T1000 (cell line): ENCODE results near the gene ARHGAP11A.

Experiments
- DNase-seq: peaks from one replicate; lab custom pipeline; 2025; ENCODE audit warnings: mixed read lengths; lab: John Stamatoyannopoulos, UW

The ARHGAP11A gene

DNA sequence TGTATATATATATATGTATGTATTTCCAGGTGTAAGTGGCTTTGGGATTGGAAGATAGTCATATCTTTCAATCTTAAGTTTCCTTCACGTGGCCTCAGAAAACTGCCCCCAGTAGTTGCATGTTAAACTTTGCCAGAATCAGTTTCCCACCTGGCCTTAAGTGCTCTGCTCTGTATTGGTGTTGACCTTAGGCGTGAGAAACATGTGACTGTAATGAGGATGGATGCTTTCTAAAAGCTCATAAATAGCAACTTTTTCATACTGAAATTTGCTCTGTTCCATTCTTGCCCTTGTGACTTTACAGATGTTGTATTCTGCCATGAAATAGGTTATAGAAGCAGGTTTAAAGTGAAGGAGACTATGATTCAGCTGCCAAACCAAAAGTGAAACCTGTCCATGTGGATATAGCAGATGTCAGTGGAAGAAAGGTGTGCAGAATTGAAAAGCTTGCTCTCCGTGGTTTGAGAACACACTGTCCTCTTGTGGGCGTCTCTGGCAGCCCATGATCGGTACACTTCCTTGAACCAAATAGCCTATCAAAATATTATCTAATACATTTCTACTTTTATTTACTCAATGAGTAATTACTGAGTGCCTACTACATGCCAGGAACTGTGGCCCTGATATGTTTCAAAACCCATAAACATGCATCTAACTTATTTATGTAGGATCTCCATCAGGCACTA is 42.0 kb downstream of the ARHGAP11A start:
- DNase-seq = no peak

DNA sequence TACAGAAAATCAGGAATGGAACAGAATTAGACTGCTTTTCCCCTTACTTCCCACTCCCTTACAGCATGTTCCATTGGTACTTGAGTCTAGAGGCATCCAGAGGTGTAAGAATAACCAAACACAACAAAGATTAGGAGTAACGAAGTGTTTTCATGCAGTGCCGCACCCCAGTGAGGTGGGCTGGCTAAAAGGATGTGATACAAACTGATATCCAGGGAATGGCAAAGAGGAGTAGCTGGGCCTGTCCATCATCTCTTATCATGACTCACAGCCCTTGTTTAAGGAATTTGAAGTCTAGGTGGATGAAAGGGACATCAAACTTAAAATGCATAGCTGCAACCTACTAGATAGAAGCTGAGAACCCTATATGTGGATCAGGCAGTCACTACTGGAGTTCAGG is 42.6 kb downstream of the ARHGAP11A start:
- no peak for DNase-seq

DNA sequence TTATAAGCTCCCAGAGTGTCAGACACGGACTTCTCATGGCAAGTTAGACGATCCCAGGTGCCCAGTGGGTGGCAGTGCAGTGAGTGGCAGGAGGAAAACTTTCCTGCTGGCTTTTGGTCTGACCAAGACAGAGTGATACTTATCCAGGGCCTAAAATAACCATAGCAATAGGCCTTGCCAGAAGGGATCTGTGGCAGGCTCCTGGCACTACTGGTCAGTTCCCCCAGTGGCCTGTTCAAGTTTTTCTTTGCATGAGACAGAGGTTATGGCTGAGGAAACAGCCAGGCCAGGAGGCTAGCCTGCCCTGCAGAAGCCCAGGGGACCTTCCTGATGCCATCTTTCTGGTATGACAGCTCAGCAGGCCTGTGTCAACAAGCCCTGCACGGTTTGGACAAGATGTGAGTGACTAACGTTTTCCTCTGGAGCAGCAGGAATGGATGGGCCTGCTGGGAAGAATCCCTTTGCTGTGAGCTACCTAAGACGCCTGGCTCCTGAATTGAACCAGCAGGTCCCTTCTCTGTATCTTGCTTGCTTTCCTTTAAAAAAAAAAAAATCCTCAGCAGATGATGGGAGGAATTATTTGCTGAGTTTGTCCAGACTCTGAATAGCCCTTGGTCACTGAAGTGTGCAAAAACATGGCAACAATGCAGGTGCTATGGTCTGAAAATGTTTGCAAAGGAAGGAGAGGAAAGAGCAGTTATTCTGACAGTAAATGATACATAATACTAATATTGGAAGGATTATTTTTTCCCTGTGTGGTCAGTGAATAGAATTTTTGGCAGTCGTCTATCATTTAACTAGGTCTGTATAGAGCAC is 44.2 kb downstream of the ARHGAP11A start:
- peak; percentile 54 for DNase-seq

DNA sequence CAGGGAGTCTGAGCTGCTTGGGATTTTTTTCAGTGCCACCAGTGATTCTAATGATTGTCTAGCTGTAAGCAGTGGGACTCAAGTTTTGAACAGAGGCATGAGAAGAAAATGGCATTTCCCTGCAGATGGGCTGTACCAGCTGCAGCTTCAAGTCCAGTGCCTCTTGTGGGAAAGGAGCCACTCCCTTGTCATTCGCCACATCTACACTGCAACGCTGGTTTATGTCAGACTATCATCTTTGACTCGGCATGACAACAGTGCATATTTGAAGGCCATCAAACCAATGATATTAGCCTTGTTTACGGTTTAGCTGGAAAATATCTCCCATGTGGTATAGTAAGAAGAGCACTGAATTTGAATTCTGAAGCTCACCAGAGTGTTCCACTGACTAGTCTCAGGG is 48.4 kb downstream of the ARHGAP11A start:
- DNase-seq = no peak

DNA sequence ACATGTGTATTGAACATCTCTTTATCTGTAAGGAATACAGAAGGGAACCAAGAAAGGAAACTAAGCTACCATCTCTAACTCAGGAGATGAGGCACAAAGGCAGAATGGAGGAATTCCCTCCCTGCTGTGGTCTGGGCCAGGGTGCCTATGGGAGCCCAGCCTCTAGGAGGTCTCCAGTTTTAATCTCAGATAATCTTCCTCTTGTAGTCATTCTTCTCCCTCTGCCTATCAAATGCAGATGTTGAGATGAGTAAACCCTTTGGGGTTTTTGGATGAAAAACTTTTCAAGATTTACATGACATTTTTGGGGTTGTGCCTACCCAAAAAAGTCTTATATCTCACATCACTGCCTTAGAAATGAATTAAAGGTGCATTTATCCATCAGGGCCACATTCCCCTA is 49.5 kb downstream of the ARHGAP11A start:
- no peak for DNase-seq

DNA sequence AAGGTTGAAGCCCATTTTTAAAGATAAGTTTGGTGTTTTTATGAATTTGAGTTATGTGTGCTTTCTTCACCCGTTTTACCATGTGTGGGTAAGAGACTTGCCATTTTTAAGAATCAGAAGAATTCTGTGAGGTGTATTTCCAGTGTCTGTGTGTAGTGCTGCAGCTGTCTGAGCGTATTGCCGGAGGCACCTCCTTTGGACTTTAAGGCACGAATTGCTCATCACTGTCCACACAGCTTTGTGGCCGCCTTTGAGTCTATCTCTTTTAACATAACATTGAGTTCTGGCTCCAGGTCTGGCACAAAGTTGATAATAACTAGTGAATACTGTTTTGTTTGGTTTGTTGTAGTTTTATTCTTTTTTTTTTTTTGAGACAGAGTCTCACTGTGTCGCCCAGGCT is 52.0 kb downstream of the ARHGAP11A start:
- DNase-seq = no peak

DNA sequence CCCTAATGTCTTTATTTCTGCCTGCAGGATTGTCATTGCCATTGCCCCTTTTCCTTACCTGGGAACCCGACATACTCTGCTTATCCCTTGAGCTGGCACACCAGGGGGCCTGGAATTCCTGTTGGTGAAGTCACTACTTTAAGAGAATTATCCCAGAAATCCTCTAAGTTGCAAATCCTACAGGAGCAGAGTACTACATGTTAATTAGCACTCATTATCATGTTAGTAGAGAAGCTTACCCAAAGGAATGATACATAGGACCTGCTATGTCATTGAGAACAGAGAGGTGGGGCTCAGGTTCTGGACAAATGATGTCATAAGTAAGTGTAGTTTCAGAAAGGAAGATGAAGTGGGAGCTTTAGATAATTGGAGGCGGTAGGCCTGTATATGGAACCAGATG is 53.6 kb downstream of the ARHGAP11A start:
- DNase-seq = no peak

DNA sequence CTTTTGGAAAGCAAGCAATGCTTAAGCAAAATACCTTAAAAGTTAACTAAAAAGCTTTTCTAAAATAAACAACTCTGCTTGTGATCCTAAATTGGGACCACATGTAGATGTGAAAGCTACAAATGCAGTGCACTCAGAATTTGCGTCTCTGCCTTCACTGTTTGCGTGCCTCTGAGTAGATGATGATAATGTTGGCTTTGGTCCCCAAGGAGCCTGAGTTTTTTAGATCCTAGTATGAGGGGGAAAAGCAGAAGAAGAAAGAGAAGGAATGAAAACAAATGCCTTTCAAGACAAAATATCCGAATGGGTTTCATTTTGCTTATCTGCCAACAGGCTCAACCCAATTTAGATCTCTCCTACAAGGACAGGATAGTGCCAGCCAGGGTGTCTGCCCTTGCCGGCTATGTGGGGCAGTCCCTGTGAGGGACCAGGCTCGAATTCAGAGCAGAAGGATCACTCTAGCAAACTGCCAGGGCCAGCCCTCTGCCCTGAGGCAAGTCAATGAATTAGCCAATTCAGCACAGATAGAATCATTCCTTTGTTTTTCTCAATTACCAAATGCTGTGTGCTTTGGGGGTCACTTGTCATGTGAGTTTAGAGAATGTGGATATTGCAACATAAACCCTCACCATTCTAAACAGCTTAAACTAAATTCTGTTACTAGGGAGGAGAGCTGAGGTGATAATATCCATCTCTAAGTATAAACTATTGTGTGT is 54.8 kb downstream of the ARHGAP11A start:
- peak; percentile 21 for DNase-seq

DNA sequence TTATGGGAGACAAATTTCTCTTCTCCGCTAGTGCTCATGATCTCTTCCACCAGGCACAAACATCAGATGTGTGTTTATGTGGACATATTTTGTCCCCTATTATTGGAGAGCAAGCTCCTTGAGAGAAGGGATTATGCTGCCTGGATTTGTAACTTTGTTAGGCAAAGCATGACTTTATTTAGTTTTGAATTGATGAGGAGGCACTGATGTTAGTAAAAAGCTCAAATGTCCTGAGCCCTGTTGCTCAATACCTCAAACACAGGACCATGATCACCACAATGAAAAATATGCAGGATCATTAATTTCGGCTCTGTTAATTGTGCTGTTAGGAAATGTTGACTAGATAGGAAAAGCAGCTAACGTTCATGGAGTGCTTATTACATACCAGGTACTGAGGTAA is 55.3 kb downstream of the ARHGAP11A start:
- no peak for DNase-seq

DNA sequence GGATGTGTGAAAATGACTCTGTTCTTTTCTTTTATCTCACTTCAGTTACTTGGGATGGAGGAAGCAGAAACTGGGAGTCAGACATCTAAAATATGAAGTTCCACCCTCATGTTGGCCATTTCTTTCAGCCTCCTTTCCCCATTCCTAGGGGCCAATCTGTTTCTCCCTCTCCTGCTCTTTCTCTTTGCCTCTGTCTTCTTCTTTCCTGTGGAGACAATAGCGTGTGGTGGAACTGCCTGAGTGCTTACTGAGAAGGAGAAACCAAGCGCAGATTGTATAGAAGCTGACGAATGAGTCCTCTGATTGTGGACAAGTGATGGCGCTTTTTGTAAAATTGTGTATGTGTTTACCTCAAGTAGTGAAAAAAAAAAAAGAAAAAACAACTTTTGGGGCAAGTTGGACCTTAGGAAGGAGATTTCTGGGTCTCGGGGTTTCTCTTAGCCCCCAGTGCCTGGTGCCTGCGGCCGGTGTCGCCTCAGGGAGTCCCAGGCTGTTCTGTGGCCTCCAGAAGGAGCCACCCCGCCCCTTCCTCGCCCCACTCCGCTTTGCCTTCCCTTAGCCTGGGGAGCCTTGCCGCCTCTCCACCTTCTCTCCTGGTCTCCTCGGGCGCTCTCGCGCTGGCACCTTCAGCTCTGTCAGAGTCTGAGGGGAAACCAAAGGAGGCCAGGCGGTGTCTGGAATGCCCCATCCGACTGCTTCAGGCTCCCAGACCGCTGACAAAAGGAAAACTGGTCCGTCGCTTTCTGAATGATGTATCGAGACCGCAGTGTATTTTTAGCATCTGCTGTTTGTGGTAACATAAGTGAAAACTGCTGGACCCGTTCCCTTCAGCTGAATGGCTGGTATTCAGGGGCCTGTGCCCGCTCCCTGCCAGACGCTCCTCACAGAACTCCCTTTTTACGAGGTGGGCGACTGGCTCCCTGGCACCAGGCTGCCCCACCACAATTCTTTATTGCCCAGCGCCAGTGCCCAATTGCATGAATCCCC is 56.3 kb downstream of the ARHGAP11A start:
- DNase-seq = no peak

DNA sequence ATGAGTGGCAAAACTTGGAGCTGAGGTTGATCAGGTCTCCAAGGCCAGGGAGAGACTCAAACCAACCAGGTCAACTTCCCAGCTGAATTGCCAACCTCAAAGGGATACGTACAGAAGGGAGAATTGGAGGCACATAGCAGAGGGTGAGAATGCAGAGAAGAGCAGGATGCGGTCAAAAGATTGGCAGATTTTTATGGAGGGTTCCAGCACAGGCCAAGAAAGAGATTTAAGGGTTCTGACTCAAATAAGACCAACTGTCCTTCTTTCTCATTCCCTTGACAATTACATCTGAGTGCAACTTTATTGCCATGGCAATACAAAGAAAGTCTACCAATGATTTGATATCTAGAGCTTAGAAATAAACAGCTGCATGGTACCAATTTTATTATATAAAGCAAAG is 59.4 kb downstream of the ARHGAP11A start:
- no peak for DNase-seq

DNA sequence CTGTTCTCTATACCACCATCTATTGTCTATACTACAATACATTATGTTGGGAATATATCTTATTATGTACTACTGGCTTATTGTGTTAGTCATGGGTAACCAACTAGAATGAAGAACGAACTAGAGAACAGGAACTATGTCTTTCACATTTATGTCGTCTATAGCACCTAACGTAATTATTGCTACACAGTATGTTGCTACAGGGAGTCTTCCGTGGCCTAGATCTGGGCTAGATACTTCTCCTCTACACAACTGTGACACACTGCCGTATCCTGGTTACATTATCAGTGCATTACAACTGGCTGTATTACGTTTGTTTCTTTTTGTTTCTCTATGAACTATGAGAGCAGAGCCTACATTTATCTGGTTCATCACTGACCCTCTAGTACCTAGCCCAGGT is 60.2 kb downstream of the ARHGAP11A start:
- no peak for DNase-seq

DNA sequence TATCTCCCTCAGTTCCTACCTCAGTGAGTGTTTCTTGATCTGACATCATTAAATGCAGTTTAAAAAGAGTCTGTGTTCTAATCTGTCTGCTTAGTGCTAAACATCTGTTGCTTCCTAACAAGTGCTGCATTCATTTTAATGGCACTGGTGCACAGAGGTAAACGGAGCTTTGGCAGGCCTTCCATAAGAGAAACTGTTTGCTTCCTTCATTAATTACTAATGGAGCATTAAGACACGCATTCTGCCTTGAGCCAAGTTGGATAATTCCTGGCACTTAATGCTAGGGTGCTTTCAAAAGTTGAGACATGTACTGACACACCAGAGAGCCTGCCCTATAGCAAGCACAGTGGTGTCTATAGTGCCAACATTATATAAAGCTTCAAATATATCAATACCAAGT is 60.9 kb downstream of the ARHGAP11A start:
- no peak for DNase-seq

DNA sequence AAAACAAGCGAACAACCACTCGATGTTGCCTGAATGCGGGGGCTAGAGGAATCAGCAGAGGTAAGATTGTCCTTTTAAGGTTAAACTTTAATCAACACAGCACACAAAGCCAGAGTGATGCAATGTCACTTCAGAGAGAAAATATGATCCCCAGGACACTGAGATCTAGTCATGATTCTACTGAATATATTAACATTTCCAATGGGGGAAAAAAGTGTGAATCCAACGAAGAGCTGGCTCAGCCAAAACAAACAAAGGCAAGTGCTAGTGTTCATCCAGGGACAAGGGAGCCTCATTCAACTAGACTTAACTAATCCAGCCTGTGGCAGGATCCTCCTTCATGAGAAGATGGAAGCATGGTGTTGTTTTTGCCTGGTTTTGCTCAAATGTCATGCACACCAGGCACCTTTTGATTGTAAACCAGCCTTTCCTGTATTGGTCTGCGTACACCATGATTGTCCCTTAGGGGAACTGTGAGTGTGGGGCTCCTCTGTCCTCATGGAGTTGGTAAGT is 62.0 kb downstream of the ARHGAP11A start:
- DNase-seq = no peak

DNA sequence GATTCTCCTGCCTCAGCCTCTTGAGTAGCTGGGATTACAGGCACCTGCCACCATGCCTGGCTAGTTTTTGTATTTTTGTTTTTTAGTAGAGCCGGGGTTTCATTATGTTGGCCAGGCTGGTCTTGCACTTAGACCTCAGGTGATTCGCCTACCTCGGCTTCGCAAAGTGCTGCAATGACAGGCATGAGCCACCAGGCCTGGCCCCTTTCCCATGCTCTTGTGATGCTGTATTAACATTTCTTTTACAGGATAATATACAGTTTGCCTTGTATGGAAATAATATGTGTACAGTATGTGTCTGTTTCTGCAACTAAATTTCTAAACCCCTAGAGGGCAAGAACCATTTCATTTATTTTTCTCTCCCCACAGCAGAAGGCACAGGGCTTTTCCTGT is 64.0 kb downstream of the ARHGAP11A start:
- no peak for DNase-seq

DNA sequence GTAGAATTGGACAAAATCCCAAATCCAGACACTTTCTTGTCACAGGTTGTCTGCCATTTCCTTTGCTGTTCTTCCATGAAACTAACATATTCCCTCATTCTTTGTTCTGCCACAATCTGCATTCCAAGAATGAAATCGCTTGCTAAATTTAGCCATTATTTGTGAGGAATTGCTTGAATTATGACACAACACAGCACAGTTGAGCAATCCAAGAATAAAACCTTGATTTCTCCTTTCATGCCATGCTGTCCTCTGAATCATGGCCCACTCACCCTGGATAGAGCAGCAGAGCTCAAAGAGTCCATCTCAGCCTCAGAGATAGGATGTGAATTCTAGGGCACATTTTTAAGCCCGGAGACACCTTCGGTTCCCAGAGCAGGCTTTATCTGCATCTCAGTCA is 67.3 kb downstream of the ARHGAP11A start:
- no peak for DNase-seq

DNA sequence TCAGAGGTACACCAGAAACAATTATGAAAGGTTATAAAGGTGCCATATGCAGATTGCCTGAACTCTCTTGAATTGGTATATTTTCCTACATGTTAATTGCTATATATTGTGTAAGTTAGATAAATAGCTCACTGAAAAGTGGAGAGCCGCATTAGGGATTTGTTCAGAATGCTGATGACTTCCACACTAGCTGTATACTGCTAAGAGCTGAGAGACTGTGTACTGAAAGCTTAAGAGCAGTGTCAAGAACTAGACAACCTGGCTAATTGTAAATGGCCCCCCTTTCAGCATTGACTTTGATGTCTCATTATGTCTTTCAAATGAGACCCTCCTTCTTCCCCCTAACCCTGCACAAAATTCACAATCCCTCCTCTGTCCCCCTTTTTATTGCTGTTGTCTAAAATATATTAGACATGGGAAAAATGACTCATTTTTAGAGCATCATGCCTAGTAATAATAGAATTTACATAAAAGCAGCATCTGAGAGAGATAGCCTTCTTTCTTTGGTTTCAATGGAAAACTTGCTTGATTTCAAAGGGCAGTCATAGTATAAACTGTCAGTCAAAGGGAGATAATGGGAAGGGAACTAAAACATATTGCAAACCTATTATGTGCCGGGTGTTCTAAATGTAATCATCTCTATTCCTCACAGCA is 67.8 kb downstream of the ARHGAP11A start:
- DNase-seq = no peak

DNA sequence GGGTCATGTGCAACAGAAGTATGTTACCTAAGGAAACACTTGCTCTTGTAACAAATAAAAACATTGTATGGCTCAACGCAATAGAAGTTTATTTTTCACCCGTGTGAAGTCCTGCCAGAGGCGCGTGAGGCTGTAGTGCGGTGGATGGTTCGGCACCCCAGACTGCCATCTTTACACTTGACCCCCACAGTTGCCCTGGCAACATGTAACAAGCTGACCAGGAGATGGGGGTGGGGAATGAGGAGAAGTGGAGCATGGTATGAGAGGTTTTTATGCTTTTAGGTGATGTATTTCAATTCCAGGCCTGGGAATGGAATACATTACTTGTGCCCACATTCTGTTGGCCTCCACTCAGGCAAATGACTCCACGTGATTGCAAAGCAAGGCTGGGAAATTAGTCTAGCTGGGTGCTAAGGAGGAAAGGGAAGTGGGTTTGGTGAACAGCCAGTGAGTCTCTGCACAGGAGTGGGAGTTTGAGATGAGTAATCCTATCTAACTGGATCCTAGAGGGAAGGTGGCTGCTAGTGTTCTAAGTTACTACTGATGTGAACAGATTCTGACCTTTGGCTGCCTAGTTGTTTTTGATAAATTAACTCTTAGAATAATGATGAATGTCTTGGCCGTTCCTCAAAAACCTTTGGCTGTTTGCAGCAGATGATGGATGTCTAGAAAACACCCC is 68.7 kb downstream of the ARHGAP11A start:
- DNase-seq = peak; percentile 21

DNA sequence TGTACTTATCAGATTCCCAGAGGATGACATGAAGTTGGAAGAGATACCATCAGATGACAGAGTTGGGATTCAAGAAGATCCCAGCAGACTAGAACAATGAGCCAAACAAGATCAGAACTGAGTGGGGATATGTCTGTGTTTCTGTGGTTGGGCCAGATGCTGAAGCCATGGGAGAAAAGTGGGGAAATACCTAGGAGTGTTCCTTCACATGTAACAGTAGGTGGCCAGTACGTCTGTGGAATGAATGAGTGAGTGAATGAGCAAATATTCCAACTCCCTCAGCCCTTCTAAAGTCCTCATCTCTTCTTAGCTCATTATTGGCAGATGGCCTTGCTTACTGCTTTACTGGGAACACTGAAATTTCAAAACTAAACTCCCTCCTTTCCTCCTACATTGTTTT is 70.3 kb downstream of the ARHGAP11A start:
- DNase-seq = no peak

DNA sequence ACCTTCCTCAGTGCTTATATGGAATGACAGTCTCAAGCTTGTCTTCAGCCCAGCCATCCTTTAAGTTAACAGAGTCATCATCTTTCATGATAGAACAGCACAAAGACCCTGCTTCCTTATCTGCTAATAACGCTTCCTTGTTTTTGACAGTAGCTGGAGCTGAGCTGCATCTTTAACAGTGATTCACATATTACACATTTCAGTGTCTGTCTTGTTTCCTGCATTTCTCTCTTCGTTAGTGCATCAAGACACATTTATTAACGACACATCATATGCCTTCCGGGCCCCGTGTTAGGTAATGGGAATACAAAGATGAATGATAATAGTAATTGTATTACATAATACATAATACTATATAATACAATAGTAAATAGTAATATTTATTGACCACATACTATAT is 72.3 kb downstream of the ARHGAP11A start:
- DNase-seq = no peak
